Gastroesophageal sphincter (tissue), 4 donors: ENCODE data around the gene NCOR2. TPM values are rescaled to one million over a fixed set of nuclear protein-coding genes. Genes with fewer than 3 reads are reported as not detected.

Experiments used
- ATAC-seq: fragments of 150-250 bp; one replicate; pipeline ENCODE4 v1.9.1; 2016; ENCODE audit warnings: mild to moderate bottlenecking, moderate library complexity
- H3K27ac ChIP-seq, 4 donors: fragments of 200-600 bp; sonication (generic) in 3 of 4; 1 replicate in 3 of 4; 2 replicates in 1 of 4; pipeline ENCODE4 v1.5.1; 2016 to 2019
- H3K27me3 ChIP-seq: fragments of 200-600 bp; sonication (generic); one replicate; pipeline ENCODE4 v1.5.1; 2019
- H3K36me3 ChIP-seq, 2 donors: fragments of 200-600 bp; sonication (generic); one replicate each; pipeline ENCODE4 v1.5.1; 2019; ENCODE audit warnings: control low read depth in 1 of 2
- H3K4me1 ChIP-seq, 3 donors: fragments of 200-600 bp; sonication (generic); 1 replicate in 2 of 3; 2 replicates in 1 of 3; pipeline ENCODE4 v1.5.1; 2016 to 2019; ENCODE audit warnings: control low read depth in 2 of 3
- H3K4me3 ChIP-seq, 2 donors: fragments of 200-600 bp; sonication (generic); one replicate each; pipeline ENCODE4 v1.5.1; 2019; ENCODE audit warnings: mild to moderate bottlenecking in 1 of 2, moderate library complexity in 1 of 2
- H3K9me3 ChIP-seq, 3 donors: fragments of 200-600 bp; sonication (generic); one replicate each; pipeline ENCODE4 v1.5.1; 2017 to 2019; ENCODE audit warnings: control low read depth in 2 of 3
- CTCF ChIP-seq, 4 experiments: fragments of 200-600 bp in 2 of 4; fragments of 450-650 bp in 2 of 4; sonication (generic) in 1 of 4; IDR thresholded peaks; one replicate each; pipeline ENCODE4 v1.5.1; 2017 to 2019; ENCODE audit warnings: antibody characterized with exemption in 4 of 4, mild to moderate bottlenecking in 2 of 4, moderate library complexity in 2 of 4
- EP300 ChIP-seq: sonication (generic); formaldehyde crosslinking; IDR thresholded peaks from one replicate; pipeline ENCODE4 v1.6.1; 2017; ENCODE audit warnings: antibody characterized with exemption, mild to moderate bottlenecking
- POLR2A ChIP-seq, 2 donors: fragments of 450-650 bp; IDR thresholded peaks; one replicate each; pipeline ENCODE4 v1.6.1; 2017; ENCODE audit warnings: antibody characterized with exemption in 2 of 2, mild to moderate bottlenecking in 2 of 2, moderate library complexity in 1 of 2
- POLR2AphosphoS5 ChIP-seq: sonication (generic); formaldehyde crosslinking; IDR thresholded peaks from one replicate; pipeline ENCODE4 v1.6.1; 2017; ENCODE audit warnings: antibody characterized with exemption
- WGBS, 2 donors: methylation state at CpG; one replicate each; pipeline ENCODE4 v1.1.5; 2018; ENCODE audit warnings: low coverage in 1 of 2; 5-methylcytosine and 5-hydroxymethylcytosine counted together
- total RNA-seq, 4 donors: library from RNA; depleted of rRNA; stranded (reverse); fragments of >200 nt; gene quantifications; one replicate each; pipeline ENCODE4 v1.1.0, GENCODE V29; 2016

The NCOR2 gene
- total RNA-seq, 4 donors from 2014 or later: 67.2 to 148 (median 105) TPM

GRCh38 chr12:124534776-124535740 is 32.4 kb downstream of the NCOR2 start:
- TF ChIP-seq POLR2AphosphoS5 (no peak), POLR2A (IDR thresholded peaks at IDR 0.05) (no peak), CTCF (IDR thresholded peaks at IDR 0.05) (no peak), EP300 (no peak)
- WGBS, 2 donors: 58 to 78% methylated on average over 2 to 5 of the region's 24 CpGs

GRCh38 chr12:124533456-124533855 is 34.0 kb downstream of the NCOR2 start:
- ATAC-seq: no peak
- H3K4me1 ChIP-seq: peaks cover 8 to 63% (median 24%) of the 10 kb centered on the region in 3 donors

More at GRCh38 chr12:124534776-124535740, 32.4 kb downstream of the NCOR2 start:
- no peak overlapping the region for H3K4me3 ChIP-seq
- peaks cover 0 to 8% of the 10 kb centered on the region in 2 donors for H3K36me3 ChIP-seq
- no peaks in the 10 kb centered on the region for H3K9me3 ChIP-seq
- peaks cover 8 to 73% (median 36%) of the 10 kb centered on the region in 3 donors for H3K4me1 ChIP-seq
- ATAC-seq: no peak
- no peak overlapping the region for H3K27ac ChIP-seq
- H3K27me3 ChIP-seq: no peaks in the 10 kb centered on the region

GRCh38 chr12:124532967-124533366 is 34.4 kb downstream of the NCOR2 start:
- peak overlapping the region in 1 of 4 donors; percentile 29 for H3K27ac ChIP-seq
- H3K9me3 ChIP-seq: no peaks in the 10 kb centered on the region
- peaks cover 0 to 8% of the 10 kb centered on the region in 2 donors for H3K36me3 ChIP-seq
- peaks cover 4 to 63% (median 19%) of the 10 kb centered on the region in 3 donors for H3K4me1 ChIP-seq
- WGBS, 2 donors: 76% methylated on average over 4 of the region's 5 CpGs; no CpG with 5 or more reads in 1 of the 2 donors
- TF ChIP-seq CTCF (IDR thresholded peaks at IDR 0.05): no peak
- no peak for TF ChIP-seq POLR2AphosphoS5
- TF ChIP-seq POLR2A (IDR thresholded peaks at IDR 0.05): no peak
- TF ChIP-seq EP300: no peak
- H3K4me3 ChIP-seq: no peak overlapping the region
- H3K27me3 ChIP-seq: no peaks in the 10 kb centered on the region
- ATAC-seq: no peak

More at GRCh38 chr12:124533456-124533855, 34.0 kb downstream of the NCOR2 start:
- Histone ChIP-seq H3K27ac (peak overlapping the region in 1 of 4 donors; percentile 3), H3K4me3 (no peak overlapping the region), H3K9me3 (no peaks in the 10 kb centered on the region), H3K36me3 (peaks cover 0 to 8% of the 10 kb centered on the region in 2 donors), H3K27me3 (no peaks in the 10 kb centered on the region)
- WGBS, 2 donors: 85% methylated on average over 10 of the region's 13 CpGs; no CpG with 5 or more reads in 1 of the 2 donors
- TF ChIP-seq CTCF (IDR thresholded peaks at IDR 0.05) (no peak), POLR2A (IDR thresholded peaks at IDR 0.05) (no peak), EP300 (no peak)

GRCh38 chr12:124532331-124532750 is 35.1 kb downstream of the NCOR2 start:
- TF ChIP-seq EP300 (no peak), POLR2AphosphoS5 (no peak), POLR2A (IDR thresholded peaks at IDR 0.05) (no peak), CTCF (IDR thresholded peaks at IDR 0.05) (no peak)
- Histone ChIP-seq H3K36me3 (peaks cover 0 to 8% of the 10 kb centered on the region in 2 donors), H3K27ac (peak overlapping the region in 2 of 4 donors; percentile 29 to 54), H3K9me3 (no peaks in the 10 kb centered on the region), H3K4me1 (peaks cover 0 to 63% (median 12%) of the 10 kb centered on the region in 3 donors), H3K4me3 (no peak overlapping the region), H3K27me3 (no peaks in the 10 kb centered on the region)
- 70% methylated on average over 4 of the region's 14 CpGs; no CpG with 5 or more reads in 1 of the 2 donors for WGBS, 2 donors
- no peak for ATAC-seq
